ENCODE results near the gene ADK.

GRCh38 chr10:74708246-74708645, 557.2 kb downstream of the ADK start:
- TF ChIP-seq EZH2 (IDR thresholded peaks at IDR 0.05; ENCODE audit: borderline replicate concordance, low read depth, low read length, severe bottlenecking) (no peak), POLR2AphosphoS5 (IDR thresholded peaks at IDR 0.05; ENCODE audit: insufficient read depth, low read depth, low read length) (no peak), CTCF (IDR thresholded peaks at IDR 0.05; ENCODE audit: extremely low read depth in 1 of 2, insufficient read depth in 1 of 2, low read depth in 1 of 2, low read length in 2 of 2) (no peak), POLR2A (IDR thresholded peaks at IDR 0.05; ENCODE audit: low read depth, low read length) (no peak)

All from endothelial cell of umbilical vein (primary cell).